Gastroesophageal sphincter (tissue), 4 donors: Measurements from ENCODE around the gene CD47. TPM values are rescaled to one million over a fixed set of nuclear protein-coding genes. Genes with fewer than 3 reads are reported as not detected.

Source experiments
- ATAC-seq: fragments of 150-250 bp; one replicate; pipeline ENCODE4 v1.9.1; 2016; ENCODE audit warnings: mild to moderate bottlenecking, moderate library complexity
- H3K27ac ChIP-seq, 4 donors: fragments of 200-600 bp; sonication (generic) in 3 of 4; 1 replicate in 3 of 4; 2 replicates in 1 of 4; pipeline ENCODE4 v1.5.1; 2016 to 2019
- H3K27me3 ChIP-seq: fragments of 200-600 bp; sonication (generic); one replicate; pipeline ENCODE4 v1.5.1; 2019
- H3K36me3 ChIP-seq, 2 donors: fragments of 200-600 bp; sonication (generic); one replicate each; pipeline ENCODE4 v1.5.1; 2019; ENCODE audit warnings: control low read depth in 1 of 2
- H3K4me1 ChIP-seq, 3 donors: fragments of 200-600 bp; sonication (generic); 1 replicate in 2 of 3; 2 replicates in 1 of 3; pipeline ENCODE4 v1.5.1; 2016 to 2019; ENCODE audit warnings: control low read depth in 2 of 3
- H3K4me3 ChIP-seq, 2 donors: fragments of 200-600 bp; sonication (generic); one replicate each; pipeline ENCODE4 v1.5.1; 2019; ENCODE audit warnings: mild to moderate bottlenecking in 1 of 2, moderate library complexity in 1 of 2
- H3K9me3 ChIP-seq, 3 donors: fragments of 200-600 bp; sonication (generic); one replicate each; pipeline ENCODE4 v1.5.1; 2017 to 2019; ENCODE audit warnings: control low read depth in 2 of 3
- CTCF ChIP-seq, 4 experiments: fragments of 200-600 bp in 2 of 4; fragments of 450-650 bp in 2 of 4; sonication (generic) in 1 of 4; IDR thresholded peaks; one replicate each; pipeline ENCODE4 v1.5.1; 2017 to 2019; ENCODE audit warnings: antibody characterized with exemption in 4 of 4, mild to moderate bottlenecking in 2 of 4, moderate library complexity in 2 of 4
- EP300 ChIP-seq: sonication (generic); formaldehyde crosslinking; IDR thresholded peaks from one replicate; pipeline ENCODE4 v1.6.1; 2017; ENCODE audit warnings: antibody characterized with exemption, mild to moderate bottlenecking
- POLR2A ChIP-seq, 2 donors: fragments of 450-650 bp; IDR thresholded peaks; one replicate each; pipeline ENCODE4 v1.6.1; 2017; ENCODE audit warnings: antibody characterized with exemption in 2 of 2, mild to moderate bottlenecking in 2 of 2, moderate library complexity in 1 of 2
- POLR2AphosphoS5 ChIP-seq: sonication (generic); formaldehyde crosslinking; IDR thresholded peaks from one replicate; pipeline ENCODE4 v1.6.1; 2017; ENCODE audit warnings: antibody characterized with exemption
- WGBS, 2 donors: methylation state at CpG; one replicate each; pipeline ENCODE4 v1.1.5; 2018; ENCODE audit warnings: low coverage in 1 of 2; 5-methylcytosine and 5-hydroxymethylcytosine counted together
- total RNA-seq, 4 donors: library from RNA; depleted of rRNA; stranded (reverse); fragments of >200 nt; gene quantifications; one replicate each; pipeline ENCODE4 v1.1.0, GENCODE V29; 2016

The CD47 gene
- total RNA-seq, 4 donors from 2014 or later: 60.0 to 91.5 (median 76.3) TPM

- 63 to 97% methylated on average over 3 to 4 of the region's 4 CpGs for WGBS, 2 donors
- no peak overlapping the region for H3K27ac ChIP-seq
- H3K36me3 ChIP-seq: no peaks in the 10 kb centered on the region
- no peak for TF ChIP-seq EP300
- H3K27me3 ChIP-seq: no peaks in the 10 kb centered on the region
- no peaks in the 10 kb centered on the region for H3K9me3 ChIP-seq
- no peaks in the 10 kb centered on the region for H3K4me1 ChIP-seq
- H3K4me3 ChIP-seq: no peak overlapping the region
- no peak for ATAC-seq
These were observed 55.1 kb downstream of the CD47 start for GRCh38 chr3:108035751-108036150.

GRCh38 chr3:108031895-108032294 lies 58.9 kb downstream of the CD47 start:
- H3K27me3 ChIP-seq: no peaks in the 10 kb centered on the region
- TF ChIP-seq POLR2A (IDR thresholded peaks at IDR 0.05) (no peak), EP300 (no peak), POLR2AphosphoS5 (no peak), CTCF (IDR thresholded peaks at IDR 0.05) (no peak)
- 100% methylated on average over 1 of the region's 2 CpGs; no CpG with 5 or more reads in 1 of the 2 donors for WGBS, 2 donors
- ATAC-seq: no peak
- no peak overlapping the region for H3K4me3 ChIP-seq
- H3K36me3 ChIP-seq: no peaks in the 10 kb centered on the region
- H3K4me1 ChIP-seq: no peaks in the 10 kb centered on the region
- no peaks in the 10 kb centered on the region for H3K9me3 ChIP-seq
- no peak overlapping the region for H3K27ac ChIP-seq

GRCh38 chr3:108030960-108031359 lies 59.9 kb downstream of the CD47 start:
- Histone ChIP-seq H3K27ac (no peak overlapping the region), H3K4me3 (no peak overlapping the region), H3K36me3 (no peaks in the 10 kb centered on the region), H3K27me3 (no peaks in the 10 kb centered on the region), H3K9me3 (no peaks in the 10 kb centered on the region), H3K4me1 (no peaks in the 10 kb centered on the region)
- no peak for TF ChIP-seq POLR2AphosphoS5
- TF ChIP-seq POLR2A (IDR thresholded peaks at IDR 0.05): no peak
- TF ChIP-seq CTCF (IDR thresholded peaks at IDR 0.05): no peak
- no peak for TF ChIP-seq EP300
- 78 to 93% methylated on average over 5 of the region's 5 CpGs for WGBS, 2 donors
- ATAC-seq: no peak

- TF ChIP-seq POLR2AphosphoS5 (no peak), CTCF (IDR thresholded peaks at IDR 0.05) (no peak), POLR2A (IDR thresholded peaks at IDR 0.05) (no peak), EP300 (no peak)
- Histone ChIP-seq H3K36me3 (no peaks in the 10 kb centered on the region), H3K27me3 (no peaks in the 10 kb centered on the region), H3K27ac (no peak overlapping the region), H3K4me1 (no peaks in the 10 kb centered on the region), H3K9me3 (no peaks in the 10 kb centered on the region), H3K4me3 (no peak overlapping the region)
- WGBS, 2 donors: 0 to 33% methylated on average over 1 of the region's 1 CpG
- no peak for ATAC-seq
These were observed 61.4 kb downstream of the CD47 start for GRCh38 chr3:108029466-108029865.

GRCh38 chr3:108028896-108029295 lies 61.9 kb downstream of the CD47 start:
- TF ChIP-seq POLR2A (IDR thresholded peaks at IDR 0.05): no peak
- no peak for TF ChIP-seq EP300
- TF ChIP-seq POLR2AphosphoS5: no peak
- no peak for TF ChIP-seq CTCF (IDR thresholded peaks at IDR 0.05)
- no peak overlapping the region for H3K27ac ChIP-seq
- no peaks in the 10 kb centered on the region for H3K4me1 ChIP-seq
- H3K9me3 ChIP-seq: no peaks in the 10 kb centered on the region
- H3K36me3 ChIP-seq: no peaks in the 10 kb centered on the region
- H3K27me3 ChIP-seq: no peaks in the 10 kb centered on the region
- 83 to 100% methylated on average over 2 of the region's 2 CpGs for WGBS, 2 donors
- ATAC-seq: no peak
- no peak overlapping the region for H3K4me3 ChIP-seq
